NCI-H774 (cell line): ENCODE results near the gene NDUFV1.
"Not testable (repeated sequence)": the region's sequence is repeated elsewhere in the genome, so short reads cannot be mapped to it uniquely, and the experiment has no call there.

Source experiments
- DNase-seq: peaks from one replicate; lab custom pipeline; 2025; lab: John Stamatoyannopoulos, UW

The NDUFV1 gene

GRCh38 chr11:67627812-67628624, 21.3 kb downstream of the NDUFV1 start:
- DNase-seq, result no peak

- no peak for DNase-seq
Measured at GRCh38 chr11:67628710-67629385, 22.1 kb downstream of the NDUFV1 start.

GRCh38 chr11:67629386-67630227, 22.9 kb downstream of the NDUFV1 start, which contains the start of gene NUDT8:
TSS of gene NUDT8 (minus strand) at chr11:67629937. CDS start at chr11:67629911, 26 bp downstream.
- DNase-seq, result peak; percentile 76

- DNase-seq, result peak; percentile 94
Measured at GRCh38 chr11:67630228-67630942, 23.6 kb downstream of the NDUFV1 start.

GRCh38 chr11:67630943-67631331, 24.2 kb downstream of the NDUFV1 start:
- no peak for DNase-seq

- no peak for DNase-seq
Measured at GRCh38 chr11:67631411-67631810, 24.7 kb downstream of the NDUFV1 start.

- DNase-seq, result no peak
Measured at GRCh38 chr11:67631853-67632174, 25.1 kb downstream of the NDUFV1 start.

GRCh38 chr11:67632175-67632981, 25.6 kb downstream of the NDUFV1 start:
- DNase-seq, result no peak

- DNase-seq, result no peak
Measured at GRCh38 chr11:67632982-67633755, 26.4 kb downstream of the NDUFV1 start.

- no peak for DNase-seq
Measured at GRCh38 chr11:67633758-67634365, 27.1 kb downstream of the NDUFV1 start.

- no peak for DNase-seq
Measured at GRCh38 chr11:67634366-67635230, 27.9 kb downstream of the NDUFV1 start.

- DNase-seq, result no peak
Measured at GRCh38 chr11:67635231-67635521, 28.4 kb downstream of the NDUFV1 start.

- DNase-seq, result no peak
Measured at GRCh38 chr11:67636962-67637361, 30.2 kb downstream of the NDUFV1 start.

- DNase-seq, result not testable (repeated sequence)
Measured at GRCh38 chr11:67637441-67637840, 30.7 kb downstream of the NDUFV1 start.

GRCh38 chr11:67638535-67639437, 32.0 kb downstream of the NDUFV1 start:
- no peak for DNase-seq

- DNase-seq, result no peak
Measured at GRCh38 chr11:67639438-67639859, 32.7 kb downstream of the NDUFV1 start, which contains the start of gene TBX10. TSS of gene TBX10 (minus strand) at chr11:67639763. CDS start at chr11:67639472, 291 bp downstream.

- DNase-seq, result no peak
Measured at GRCh38 chr11:67640021-67640757, 33.5 kb downstream of the NDUFV1 start.
